HCT116 (cell line): ENCODE results near the gene B4GALT3. TPM values are rescaled to one million over a fixed set of nuclear protein-coding genes. Genes with fewer than 3 reads are reported as not detected.

ENCODE experiments used
- ATAC-seq: fragments of 200-7000 bp; cut with Tn5 transposase; 2 replicates; pipeline ENCODE4 v1.9.1; 2020; ENCODE audit warnings: mild to moderate bottlenecking, moderate library complexity
- BruUV-seq: library from RNA; stranded (reverse); fragments of 400-500 nt; replicated peaks from 2 replicates; lab custom pipeline; 2021; lab: Mats Ljungman, UMichigan
- CTCF ChIA-PET: fragments of 300-600 bp; sonication (Branson Sonifier 250); formaldehyde crosslinking; loops from one replicate; lab custom pipeline; 2021; ENCODE audit warnings: antibody characterized with exemption; lab: Charles Lee
- POLR2A ChIA-PET: fragments of 300-600, 350-600 bp; sonication (Branson Sonifier 250); formaldehyde crosslinking; loops from one replicate; lab custom pipeline; 2021; ENCODE audit warnings: antibody characterized with exemption; lab: Charles Lee
- RAD21 ChIA-PET, 2 experiments: fragments of 300-600 bp; sonication (Branson Sonifier 250); formaldehyde crosslinking; loops; one replicate each; lab custom pipeline; 2023; ENCODE audit warnings: low total read pairs in 2 of 2; ENCODE audit not compliant: uncharacterized antibody in 2 of 2, unreplicated experiment in 2 of 2, low non-redundant PET in 1 of 2; lab: Charles Lee
- DNase-seq: peaks from one replicate; pipeline ENCODE4 v3.0.0-alpha.2; 2010; ENCODE audit warnings: low read depth, low spot score
- H2AFZ ChIP-seq: fragments of 200-600 bp; shearing (Covaris generic), sonication (generic); 2 replicates; pipeline ENCODE4 v1.6.1; 2017; ENCODE audit warnings: low read depth, mixed run types, mixed read lengths, antibody characterized with exemption, low read length; ENCODE audit not compliant: poor library complexity, severe bottlenecking
- H3K27ac ChIP-seq: 2 replicates; pipeline ENCODE4 v1.5.1; 2012; ENCODE audit warnings: low read depth, low read length
- H3K27me3 ChIP-seq: fragments of 200-600 bp; sonication (generic); 2 replicates; pipeline ENCODE4 v1.6.1; 2016; ENCODE audit warnings: mixed run types, low read length, mixed read lengths; ENCODE audit not compliant: insufficient read depth
- H3K36me3 ChIP-seq, 2 experiments: fragments of 200-500 bp in 1 of 2; fragments of 200-600 bp in 1 of 2; sonication (Bioruptor generic) in 1 of 2; sonication (generic) in 1 of 2; 2 replicates each; pipeline versions ENCODE4 v1.5.1 to v1.6.1; 2014 to 2016; ENCODE audit warnings: low read length in 2 of 2, inconsistent platforms in 1 of 2, mixed read lengths in 1 of 2, mixed run types in 1 of 2; ENCODE audit not compliant: insufficient read depth in 2 of 2, control insufficient read depth in 1 of 2
- H3K4me1 ChIP-seq, 2 experiments: fragments of 200-600 bp in 1 of 2; sonication (generic) in 1 of 2; 2 replicates each; pipeline versions ENCODE4 v1.5.1 to v1.6.1; 2012 to 2017; ENCODE audit warnings: low read length in 2 of 2, inconsistent platforms in 1 of 2, mild to moderate bottlenecking in 1 of 2, mixed read lengths in 1 of 2, mixed run types in 1 of 2, moderate library complexity in 1 of 2; ENCODE audit not compliant: insufficient read depth in 2 of 2, control insufficient read depth in 1 of 2
- H3K4me2 ChIP-seq: fragments of 200-600 bp; sonication (generic); 2 replicates; pipeline ENCODE4 v1.6.1; 2017; ENCODE audit warnings: mixed run types, low read length, mixed read lengths
- H3K4me3 ChIP-seq, 2 experiments: fragments of 200-600 bp in 1 of 2; sonication (generic) in 1 of 2; replicated peaks in 1 of 2; 2 replicates each; pipeline ENCODE4 v1.5.1; 2011 to 2016; ENCODE audit warnings: low read length in 2 of 2, control low read depth in 1 of 2, low read depth in 1 of 2, mild to moderate bottlenecking in 1 of 2, mixed read lengths in 1 of 2, mixed run types in 1 of 2
- H3K79me2 ChIP-seq: fragments of 200-600 bp; sonication (generic); 2 replicates; pipeline ENCODE4 v1.6.1; 2017; ENCODE audit warnings: mild to moderate bottlenecking, mixed run types, low read length, moderate library complexity, mixed read lengths; ENCODE audit not compliant: insufficient read depth
- H3K9ac ChIP-seq: fragments of 200-600 bp; sonication (generic); 2 replicates; pipeline ENCODE4 v1.6.1; 2016; ENCODE audit warnings: low read length, mixed read lengths
- H3K9me2 ChIP-seq: fragments of 200-600 bp; sonication (generic), shearing (Covaris generic); 2 replicates; pipeline ENCODE4 v1.6.1; 2017; ENCODE audit warnings: mixed run types, mild to moderate bottlenecking, moderate library complexity; ENCODE audit not compliant: insufficient read depth
- H3K9me3 ChIP-seq, 2 experiments: fragments of 200-500 bp in 1 of 2; fragments of 200-600 bp in 1 of 2; sonication (Bioruptor generic) in 1 of 2; sonication (generic) in 1 of 2; 2 replicates each; pipeline ENCODE4 v1.6.1; 2014 to 2017; ENCODE audit warnings: low read length in 2 of 2, mixed read lengths in 2 of 2, inconsistent platforms in 1 of 2, low read depth in 1 of 2, mild to moderate bottlenecking in 1 of 2, mixed run types in 1 of 2, moderate library complexity in 1 of 2; ENCODE audit not compliant: control insufficient read depth in 1 of 2, insufficient read depth in 1 of 2
- H4K20me1 ChIP-seq: fragments of 200-600 bp; sonication (generic), shearing (Covaris generic); 2 replicates; pipeline ENCODE4 v1.6.1; 2017; ENCODE audit warnings: mixed run types, mild to moderate bottlenecking, moderate library complexity; ENCODE audit not compliant: insufficient read depth
- POLR2AphosphoS5 ChIP-seq: IDR thresholded peaks from 2 replicates; pipeline ENCODE4 v1.6.1; 2011; ENCODE audit warnings: mild to moderate bottlenecking, low read depth, low read length, moderate library complexity
- RAD21 ChIP-seq: IDR thresholded peaks from 2 replicates; pipeline ENCODE4 v1.6.1; 2012; ENCODE audit warnings: low read depth, mild to moderate bottlenecking
- SP1 ChIP-seq: IDR thresholded peaks from 2 replicates; pipeline ENCODE4 v1.6.1; 2012; ENCODE audit warnings: low read depth
- TCF7L2 ChIP-seq: IDR thresholded peaks from 2 replicates; pipeline ENCODE4 v1.7.0; 2011; ENCODE audit warnings: borderline replicate concordance, inconsistent platforms; ENCODE audit not compliant: insufficient read depth, insufficient read length; ENCODE audit errors: extremely low read depth
- YY1 ChIP-seq: IDR thresholded peaks from 2 replicates; pipeline ENCODE4 v1.6.1; 2011; ENCODE audit warnings: low read length, low read depth, moderate library complexity, mild to moderate bottlenecking; ENCODE audit not compliant: insufficient replicate concordance; ENCODE audit errors: extremely low read depth
- intact Hi-C: fragments of 100-400 bp; cut with micrococcal nuclease; formaldehyde crosslinking; loops from 2 replicates; pipeline ENCODE4 v1.10.0; 2022
- total RNA-seq: library from RNA; stranded (reverse); gene quantifications from one replicate; pipeline ENCODE4 v1.2.1, GENCODE V29; 2021; ENCODE audit not compliant: unreplicated experiment
- TF ChIP-seq, protein P1 (sequence below), 3 experiments: fragments of 200-600 bp in 1 of 3; sonication (generic) in 1 of 3; IDR thresholded peaks in 2 of 3; conservative IDR thresholded peaks in 1 of 3; 2 replicates each; pipeline ENCODE4 v1.5.1; 2012 to 2017; ENCODE audit warnings: low read depth in 2 of 3, low read length in 2 of 3, antibody characterized with exemption in 1 of 3, borderline replicate concordance in 1 of 3, control low read depth in 1 of 3, mild to moderate bottlenecking in 1 of 3, mixed read lengths in 1 of 3, mixed run types in 1 of 3, moderate library complexity in 1 of 3; ENCODE audit not compliant: insufficient read depth in 1 of 3

B4GALT3 gene
- total RNA-seq, 1 experiment from 2014 or later = 53.7 TPM

DNA sequence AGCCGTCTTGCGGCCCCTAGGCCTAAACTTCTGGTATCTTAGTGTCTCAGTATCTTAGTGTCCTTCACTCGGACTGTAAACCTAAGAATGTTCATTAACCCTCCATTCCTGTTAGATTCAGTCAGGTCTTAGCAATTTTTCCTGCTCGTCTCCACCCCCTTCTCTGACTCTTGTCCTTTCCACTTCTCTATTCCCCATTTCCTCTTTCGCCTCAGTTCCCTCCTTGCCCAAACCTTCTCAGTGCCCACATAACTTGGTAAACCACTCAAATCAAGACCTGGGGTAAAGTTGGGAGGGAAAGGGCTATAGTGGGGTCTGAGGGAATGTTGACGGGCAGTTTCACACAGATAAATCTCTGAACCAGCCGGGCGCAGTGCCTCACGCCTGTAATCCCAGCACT is 37.1 kb upstream of the B4GALT3 start (continued):
- TF ChIP-seq TCF7L2 (no peak), SP1 (no peak)
- TF ChIP-seq, all 23 proteins: peak for 0

DNA sequence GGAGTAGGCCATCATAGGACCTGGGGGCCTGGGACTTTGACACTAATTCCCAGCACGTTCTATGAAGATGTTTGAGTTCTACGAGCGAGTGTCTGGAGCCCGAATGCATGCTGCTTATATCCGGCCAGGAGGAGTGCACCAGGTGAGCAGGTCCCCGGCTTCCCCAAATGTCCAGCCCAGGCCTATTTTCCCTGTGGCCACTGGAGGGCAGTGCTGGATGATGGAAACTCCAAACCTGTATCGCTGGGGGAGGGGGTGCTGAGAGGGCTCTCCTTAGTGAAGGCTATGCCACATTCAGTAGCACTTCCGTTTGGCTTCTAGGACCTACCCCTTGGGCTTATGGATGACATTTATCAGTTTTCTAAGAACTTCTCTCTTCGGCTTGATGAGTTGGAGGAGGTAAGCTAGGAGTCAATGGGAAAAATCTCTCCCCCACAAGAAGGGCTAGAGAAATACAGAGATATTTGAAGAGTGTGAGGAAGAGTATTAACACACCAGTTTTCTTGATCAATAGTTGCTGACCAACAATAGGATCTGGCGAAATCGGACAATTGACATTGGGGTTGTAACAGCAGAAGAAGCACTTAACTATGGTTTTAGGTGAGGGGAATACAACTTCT is 32.6 kb upstream of the B4GALT3 start:
- Histone ChIP-seq H3K27me3 (no peaks in the 10 kb centered on the region), H3K79me2 (peaks cover 5% of the 10 kb centered on the region; the same call in 1 of the 2 replicates), H3K9me3 (no peaks in the 10 kb centered on the region), H3K9ac (no peak overlapping the region), H3K36me3 (peaks cover 63 to 64% of the 10 kb centered on the region in 2 experiments), H2AFZ (no peak overlapping the region), H3K4me1 (peaks cover 0 to 10% of the 10 kb centered on the region in 2 experiments; a peak in 2 of 4 replicates), H3K4me3 (no peak overlapping the region)
- BruUV-seq = no TSS peak
- RAD21 ChIA-PET = interaction anchor here in 1 of 2 experiments (1.0 kb wide), 1 partner anchor 82 kb away, joined by 3 read pairs; no protein-coding TSS in a partner anchor
- intact Hi-C loops = loop anchor here (1.0 kb wide), 1 partner anchor 172 kb away; no protein-coding TSS in a partner anchor
- peak; percentile 61 for DNase-seq
- TF ChIP-seq, protein P1, sequence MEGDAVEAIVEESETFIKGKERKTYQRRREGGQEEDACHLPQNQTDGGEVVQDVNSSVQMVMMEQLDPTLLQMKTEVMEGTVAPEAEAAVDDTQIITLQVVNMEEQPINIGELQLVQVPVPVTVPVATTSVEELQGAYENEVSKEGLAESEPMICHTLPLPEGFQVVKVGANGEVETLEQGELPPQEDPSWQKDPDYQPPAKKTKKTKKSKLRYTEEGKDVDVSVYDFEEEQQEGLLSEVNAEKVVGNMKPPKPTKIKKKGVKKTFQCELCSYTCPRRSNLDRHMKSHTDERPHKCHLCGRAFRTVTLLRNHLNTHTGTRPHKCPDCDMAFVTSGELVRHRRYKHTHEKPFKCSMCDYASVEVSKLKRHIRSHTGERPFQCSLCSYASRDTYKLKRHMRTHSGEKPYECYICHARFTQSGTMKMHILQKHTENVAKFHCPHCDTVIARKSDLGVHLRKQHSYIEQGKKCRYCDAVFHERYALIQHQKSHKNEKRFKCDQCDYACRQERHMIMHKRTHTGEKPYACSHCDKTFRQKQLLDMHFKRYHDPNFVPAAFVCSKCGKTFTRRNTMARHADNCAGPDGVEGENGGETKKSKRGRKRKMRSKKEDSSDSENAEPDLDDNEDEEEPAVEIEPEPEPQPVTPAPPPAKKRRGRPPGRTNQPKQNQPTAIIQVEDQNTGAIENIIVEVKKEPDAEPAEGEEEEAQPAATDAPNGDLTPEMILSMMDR (IDR thresholded peaks at IDR 0.05 in 2 of 3, conservative IDR thresholded peaks at IDR 0.05 in 1 of 3; ENCODE audit: borderline replicate concordance in 1 of 3, insufficient read depth in 1 of 3, low read depth in 2 of 3, low read length in 2 of 3) = peak; percentile 82 to 96 (median 94)
- TF ChIP-seq RAD21 (peak; percentile 87), POLR2AphosphoS5 (no peak), YY1 (peak; percentile 43)
- TF ChIP-seq, all 23 proteins: peak for 3
- Histone ChIP-seq H3K27ac (no peak overlapping the region), H4K20me1 (no peaks in the 10 kb centered on the region), H3K9me2 (no peaks in the 10 kb centered on the region), H3K4me2 (no peak overlapping the region)
- CTCF ChIA-PET = interaction anchor here (0.9 to 3.5 kb wide), 4 partner anchors 16 to 827 kb away, joined by 3 to 13 read pairs (median 4); partner anchors contain the start of gene TOMM40L
- POLR2A ChIA-PET = interaction anchor here (1.6 kb wide), 1 partner anchor 8 kb away, joined by 4 read pairs; the partner anchor contains the start of gene NDUFS2
- peak; percentile 99 for ATAC-seq
